ENCODE results near the gene CCNL1. TPM values are rescaled to one million over a fixed set of nuclear protein-coding genes. Genes with fewer than 3 reads are reported as not detected.
A peak's percentile ranks its signal among the peaks of the same experiment; 100 is the strongest.

CCNL1 gene
- total RNA-seq, 1 donor = 138 TPM

DNA sequence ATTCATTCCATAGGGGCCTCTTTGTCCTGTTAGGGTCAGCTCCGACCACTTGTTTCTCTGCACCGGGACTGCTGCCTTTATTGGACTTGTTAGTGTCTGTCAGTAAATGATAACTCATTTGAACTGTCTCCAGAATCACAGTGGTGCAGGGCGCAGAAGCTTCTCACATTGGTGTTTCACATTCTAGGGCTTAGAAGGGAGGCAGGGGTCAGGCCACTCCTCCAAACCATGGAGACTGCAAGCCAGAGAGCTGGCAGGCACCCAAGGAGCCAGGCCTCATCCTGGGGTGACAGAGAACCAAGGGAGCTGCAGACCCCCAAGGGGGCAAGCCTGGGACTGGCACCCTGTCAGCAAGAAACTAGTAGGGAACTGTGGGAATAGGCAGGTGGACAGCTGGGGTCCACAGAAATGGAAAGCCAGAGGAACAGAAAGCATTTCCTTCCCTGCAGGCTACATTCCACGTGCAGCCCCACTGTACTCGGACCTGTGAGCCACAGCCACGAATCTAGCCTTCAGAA, 49.1 kb downstream of the CCNL1 start:
- TF ChIP-seq, protein P1, sequence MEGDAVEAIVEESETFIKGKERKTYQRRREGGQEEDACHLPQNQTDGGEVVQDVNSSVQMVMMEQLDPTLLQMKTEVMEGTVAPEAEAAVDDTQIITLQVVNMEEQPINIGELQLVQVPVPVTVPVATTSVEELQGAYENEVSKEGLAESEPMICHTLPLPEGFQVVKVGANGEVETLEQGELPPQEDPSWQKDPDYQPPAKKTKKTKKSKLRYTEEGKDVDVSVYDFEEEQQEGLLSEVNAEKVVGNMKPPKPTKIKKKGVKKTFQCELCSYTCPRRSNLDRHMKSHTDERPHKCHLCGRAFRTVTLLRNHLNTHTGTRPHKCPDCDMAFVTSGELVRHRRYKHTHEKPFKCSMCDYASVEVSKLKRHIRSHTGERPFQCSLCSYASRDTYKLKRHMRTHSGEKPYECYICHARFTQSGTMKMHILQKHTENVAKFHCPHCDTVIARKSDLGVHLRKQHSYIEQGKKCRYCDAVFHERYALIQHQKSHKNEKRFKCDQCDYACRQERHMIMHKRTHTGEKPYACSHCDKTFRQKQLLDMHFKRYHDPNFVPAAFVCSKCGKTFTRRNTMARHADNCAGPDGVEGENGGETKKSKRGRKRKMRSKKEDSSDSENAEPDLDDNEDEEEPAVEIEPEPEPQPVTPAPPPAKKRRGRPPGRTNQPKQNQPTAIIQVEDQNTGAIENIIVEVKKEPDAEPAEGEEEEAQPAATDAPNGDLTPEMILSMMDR (IDR thresholded peaks at IDR 0.05; ENCODE audit: insufficient read depth, low read length) = no peak
- no peak overlapping the region for H3K4me3 ChIP-seq (ENCODE audit: low read depth, low read length)
- no peak for DNase-seq (ENCODE audit: low read depth)

DNA sequence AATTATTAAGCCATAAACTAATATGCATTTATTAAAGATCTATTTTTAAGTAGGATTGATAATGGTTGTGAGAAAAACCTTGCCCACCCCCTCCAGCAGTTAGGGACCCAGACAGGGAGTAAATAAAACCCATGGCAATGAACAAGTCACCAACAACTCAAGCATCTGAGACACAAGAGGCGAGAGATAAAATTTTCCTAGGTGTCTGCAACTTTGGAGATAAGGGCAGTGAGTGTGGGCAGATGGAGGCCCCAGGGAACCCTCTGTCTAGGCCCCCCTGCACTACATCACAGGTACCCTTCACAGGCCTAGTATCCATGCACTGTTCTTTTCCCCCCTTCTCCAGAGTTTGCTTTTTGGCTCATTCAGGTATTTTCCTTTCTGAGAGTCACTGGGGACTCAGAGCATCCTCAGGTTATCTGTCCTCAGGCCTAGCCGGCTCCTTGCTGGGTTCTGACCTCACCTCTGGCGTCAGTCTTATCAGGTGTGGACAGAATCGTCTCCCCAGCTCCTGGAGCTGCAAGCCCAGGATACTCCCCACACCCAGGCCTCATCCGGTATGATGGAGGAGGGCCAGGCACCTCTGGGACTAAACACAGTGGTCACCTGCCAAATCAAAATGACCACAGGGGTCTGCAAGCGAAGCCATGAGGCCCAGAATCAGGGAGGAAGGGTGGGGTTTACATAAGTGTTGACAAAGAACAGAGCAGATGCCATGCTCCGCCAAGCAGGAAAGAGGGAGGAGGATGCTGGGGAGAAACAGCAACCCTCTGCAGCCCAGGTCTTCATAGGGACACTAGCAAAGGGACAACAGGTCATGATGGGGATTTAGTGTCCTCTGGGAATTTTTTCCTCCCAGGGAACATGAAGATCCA, 50.4 kb downstream of the CCNL1 start:
- TF ChIP-seq, protein P1 (IDR thresholded peaks at IDR 0.05; ENCODE audit: insufficient read depth, low read length) = no peak
- DNase-seq (ENCODE audit: low read depth) = no peak
- H3K4me3 ChIP-seq (ENCODE audit: low read depth, low read length) = no peak overlapping the region

DNA sequence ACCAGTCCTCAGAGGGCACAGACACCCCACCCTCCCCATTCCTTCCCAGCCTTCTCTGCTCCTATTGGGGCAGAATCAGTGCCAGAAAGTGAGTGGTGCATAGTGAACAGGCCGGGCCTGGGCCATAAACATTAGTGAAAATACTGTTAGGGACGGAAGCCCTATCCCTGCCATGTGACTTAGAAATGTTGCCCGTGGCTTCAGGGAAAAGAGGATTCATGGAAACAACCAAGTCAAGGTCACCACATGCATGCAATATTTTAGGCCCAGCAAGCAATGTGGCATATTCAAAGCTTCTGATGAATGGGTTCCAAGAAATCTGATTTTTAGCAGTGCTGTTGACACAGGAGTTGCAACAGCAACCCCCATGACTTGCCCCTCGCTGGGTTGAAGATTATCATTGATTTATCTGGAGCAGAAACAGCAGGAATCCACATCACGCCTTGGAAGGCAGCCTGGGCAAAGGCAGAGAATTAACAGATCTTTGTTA, 52.3 kb downstream of the CCNL1 start:
- TF ChIP-seq, protein P1 (IDR thresholded peaks at IDR 0.05; ENCODE audit: insufficient read depth, low read length) = no peak
- DNase-seq (ENCODE audit: low read depth) = no peak
- no peak overlapping the region for H3K4me3 ChIP-seq (ENCODE audit: low read depth, low read length)

DNA sequence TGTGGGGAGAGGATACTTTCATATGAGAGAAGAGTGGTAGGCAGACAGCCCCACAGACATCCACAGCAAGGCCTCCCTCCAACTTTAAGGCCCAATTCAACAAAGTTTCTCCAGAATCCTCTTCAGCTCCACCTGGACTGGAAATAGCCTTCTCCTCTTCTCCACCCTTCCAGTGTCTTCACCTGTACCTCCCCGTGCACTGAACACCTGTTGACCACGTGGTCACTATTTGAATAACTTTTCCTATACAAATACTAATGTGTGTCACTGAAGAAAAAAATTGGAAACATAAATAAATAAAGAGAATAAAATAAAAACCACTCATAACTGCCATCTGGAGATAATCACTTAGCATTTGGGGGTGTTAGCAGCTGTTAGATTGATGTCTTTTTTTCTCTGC, 52.9 kb downstream of the CCNL1 start:
- DNase-seq (ENCODE audit: low read depth) = no peak
- H3K4me3 ChIP-seq (ENCODE audit: low read depth, low read length) = no peak overlapping the region
- TF ChIP-seq, protein P1 (IDR thresholded peaks at IDR 0.05; ENCODE audit: insufficient read depth, low read length) = no peak

DNA sequence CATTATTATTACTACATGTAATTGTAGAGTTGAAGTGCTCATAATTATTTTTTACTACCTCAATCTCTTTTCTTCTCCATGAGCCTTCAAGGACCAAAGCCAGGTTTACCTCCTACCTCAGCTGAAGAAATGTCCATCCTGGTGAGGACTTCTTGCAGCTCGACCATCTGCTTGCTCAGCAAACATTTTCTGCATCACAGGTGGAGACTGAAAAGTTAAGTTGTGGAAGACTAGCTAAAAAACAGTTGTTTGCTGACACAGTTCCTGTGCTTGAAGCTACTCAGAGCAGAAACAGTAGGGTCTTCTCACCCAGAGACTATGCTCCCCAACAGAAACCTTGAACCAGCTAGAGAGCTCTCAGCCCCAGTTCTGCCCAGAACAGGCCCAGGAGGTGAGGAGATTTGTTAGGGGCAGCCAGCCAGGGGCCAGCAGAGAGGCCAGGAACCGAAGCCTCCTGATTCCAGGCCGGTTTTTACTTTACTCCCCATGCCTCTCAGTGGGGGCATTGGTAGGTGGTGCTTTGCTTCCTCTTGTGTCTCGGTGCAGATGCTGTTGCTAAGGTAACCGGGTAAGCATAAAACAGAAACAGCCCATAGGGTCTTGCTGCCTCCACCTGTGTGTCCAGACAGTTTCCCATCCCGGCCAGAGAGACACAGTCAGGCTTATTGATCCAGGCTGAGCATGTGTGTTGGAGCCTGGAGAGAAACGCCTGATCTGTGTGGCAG, 54.9 kb downstream of the CCNL1 start:
- TF ChIP-seq, protein P1 (IDR thresholded peaks at IDR 0.05; ENCODE audit: insufficient read depth, low read length) = no peak
- no peak overlapping the region for H3K4me3 ChIP-seq (ENCODE audit: low read depth, low read length)
- no peak for DNase-seq (ENCODE audit: low read depth)

DNA sequence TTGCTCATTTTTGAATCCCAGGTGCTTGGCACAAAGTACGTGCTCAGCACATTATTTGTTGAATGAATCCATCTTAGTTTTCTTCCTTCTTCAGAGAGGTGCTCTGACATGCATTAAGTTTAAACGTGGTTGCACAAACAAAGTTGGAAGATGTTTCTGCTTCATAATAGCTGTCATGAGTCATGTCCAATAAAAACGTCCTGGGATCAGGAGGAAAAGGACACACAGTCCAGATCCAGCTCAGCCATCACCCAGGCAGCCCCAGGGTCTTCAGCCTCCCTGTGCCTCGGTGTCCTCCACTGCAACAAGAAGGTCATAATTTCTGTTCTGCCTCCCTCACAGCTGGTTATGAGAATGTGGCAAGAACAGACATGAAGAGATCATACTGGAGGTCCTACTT, 55.4 kb downstream of the CCNL1 start:
- peak; percentile 34 for DNase-seq (ENCODE audit: low read depth)
- no peak overlapping the region for H3K4me3 ChIP-seq (ENCODE audit: low read depth, low read length)
- TF ChIP-seq, protein P1 (IDR thresholded peaks at IDR 0.05; ENCODE audit: insufficient read depth, low read length) = no peak
